Activated effector memory CD4-positive, alpha-beta T cell treated with anti-CD3 and anti-CD28 coated beads, Interleukin-2, amount 50 U/mL, for 16 hours (primary cell): ENCODE measurements around the gene MDN1.
A peak's percentile ranks its signal among the peaks of the same experiment; 100 is the strongest.
"Not testable (repeated sequence)": the region's sequence is repeated elsewhere in the genome, so short reads cannot be mapped to it uniquely, and the experiment has no call there.

Experiments used
- DNase-seq: peaks from one replicate; pipeline ENCODE4 v3.0.0-alpha.2; 2020

Gene MDN1, protein sequence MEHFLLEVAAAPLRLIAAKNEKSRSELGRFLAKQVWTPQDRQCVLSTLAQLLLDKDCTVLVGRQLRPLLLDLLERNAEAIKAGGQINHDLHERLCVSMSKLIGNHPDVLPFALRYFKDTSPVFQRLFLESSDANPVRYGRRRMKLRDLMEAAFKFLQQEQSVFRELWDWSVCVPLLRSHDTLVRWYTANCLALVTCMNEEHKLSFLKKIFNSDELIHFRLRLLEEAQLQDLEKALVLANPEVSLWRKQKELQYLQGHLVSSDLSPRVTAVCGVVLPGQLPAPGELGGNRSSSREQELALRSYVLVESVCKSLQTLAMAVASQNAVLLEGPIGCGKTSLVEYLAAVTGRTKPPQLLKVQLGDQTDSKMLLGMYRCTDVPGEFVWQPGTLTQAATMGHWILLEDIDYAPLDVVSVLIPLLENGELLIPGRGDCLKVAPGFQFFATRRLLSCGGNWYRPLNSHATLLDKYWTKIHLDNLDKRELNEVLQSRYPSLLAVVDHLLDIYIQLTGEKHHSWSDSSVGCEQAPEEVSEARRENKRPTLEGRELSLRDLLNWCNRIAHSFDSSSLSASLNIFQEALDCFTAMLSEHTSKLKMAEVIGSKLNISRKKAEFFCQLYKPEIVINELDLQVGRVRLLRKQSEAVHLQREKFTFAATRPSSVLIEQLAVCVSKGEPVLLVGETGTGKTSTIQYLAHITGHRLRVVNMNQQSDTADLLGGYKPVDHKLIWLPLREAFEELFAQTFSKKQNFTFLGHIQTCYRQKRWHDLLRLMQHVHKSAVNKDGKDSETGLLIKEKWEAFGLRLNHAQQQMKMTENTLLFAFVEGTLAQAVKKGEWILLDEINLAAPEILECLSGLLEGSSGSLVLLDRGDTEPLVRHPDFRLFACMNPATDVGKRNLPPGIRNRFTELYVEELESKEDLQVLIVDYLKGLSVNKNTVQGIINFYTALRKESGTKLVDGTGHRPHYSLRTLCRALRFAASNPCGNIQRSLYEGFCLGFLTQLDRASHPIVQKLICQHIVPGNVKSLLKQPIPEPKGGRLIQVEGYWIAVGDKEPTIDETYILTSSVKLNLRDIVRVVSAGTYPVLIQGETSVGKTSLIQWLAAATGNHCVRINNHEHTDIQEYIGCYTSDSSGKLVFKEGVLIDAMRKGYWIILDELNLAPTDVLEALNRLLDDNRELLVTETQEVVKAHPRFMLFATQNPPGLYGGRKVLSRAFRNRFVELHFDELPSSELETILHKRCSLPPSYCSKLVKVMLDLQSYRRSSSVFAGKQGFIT (N-terminal part only)

DNA sequence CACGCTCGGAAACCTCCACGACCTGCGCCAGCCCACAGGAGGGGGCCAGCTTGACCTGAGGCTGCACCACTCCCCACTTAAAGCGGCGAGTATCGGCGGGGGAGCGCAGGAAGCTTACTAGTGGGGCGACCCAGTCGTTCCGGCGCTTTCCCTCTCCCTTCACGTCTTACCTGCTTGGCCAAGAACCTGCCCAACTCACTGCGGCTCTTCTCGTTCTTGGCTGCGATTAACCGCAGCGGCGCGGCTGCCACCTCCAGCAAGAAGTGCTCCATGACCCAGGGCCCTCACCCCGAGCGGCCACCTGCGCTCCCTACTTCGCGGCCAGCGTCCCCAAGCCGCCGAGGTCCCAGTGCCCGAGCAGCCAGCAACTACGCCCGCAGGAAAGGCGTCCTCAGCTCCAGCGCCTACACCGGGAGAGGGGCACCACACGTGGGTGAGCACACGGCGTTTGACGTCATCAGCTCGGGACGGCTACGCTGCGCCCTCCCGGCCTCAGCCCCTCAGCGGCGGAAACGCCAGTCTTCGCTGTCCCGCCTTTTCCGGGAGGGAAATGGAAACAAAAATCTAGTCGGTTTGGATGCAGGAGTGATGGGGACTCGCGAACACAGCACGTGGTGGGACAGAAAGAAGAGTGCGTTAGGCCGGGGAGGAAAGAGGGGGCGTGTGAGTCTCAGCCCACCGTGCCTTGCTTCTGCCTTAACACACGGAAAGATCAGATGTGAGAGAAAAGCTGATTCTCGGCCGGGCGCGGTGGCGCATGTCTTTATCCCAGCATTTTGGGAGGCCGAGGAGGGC, at the start of gene MDN1:
MDN1 (minus strand) TSS at position 459 of the 795 bp plus-strand sequence; CDS start at position 272, 187 bp downstream.
- peak; percentile 96 for DNase-seq

DNA sequence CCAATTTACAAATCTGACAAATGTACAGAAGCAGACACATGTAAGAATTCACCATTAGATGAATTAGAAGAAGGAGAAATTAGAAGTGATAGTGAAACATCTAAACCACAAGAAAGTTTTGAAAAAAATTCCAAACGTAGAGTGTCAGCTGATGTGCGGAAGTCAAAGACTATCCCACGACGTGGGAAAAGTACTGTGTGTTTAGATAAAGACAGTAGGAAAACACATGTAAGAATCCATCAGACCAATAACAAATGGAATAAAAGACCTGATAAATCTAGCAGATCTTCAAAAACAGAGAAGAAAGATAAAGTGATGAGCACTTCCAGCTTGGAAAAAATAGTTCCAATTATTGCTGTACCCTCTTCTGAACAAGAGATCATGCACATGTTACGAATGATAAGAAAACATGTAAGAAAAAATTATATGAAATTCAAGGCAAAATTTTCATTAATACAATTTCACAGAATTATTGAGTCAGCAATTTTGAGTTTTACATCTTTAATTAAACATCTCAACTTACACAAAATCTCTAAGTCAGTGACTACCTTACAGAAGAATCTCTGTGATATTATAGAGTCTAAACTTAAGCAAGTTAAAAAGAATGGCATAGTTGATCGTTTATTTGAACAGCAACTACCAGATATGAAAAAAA, 46.6 kb upstream of the MDN1 start:
- DNase-seq: no peak

DNA sequence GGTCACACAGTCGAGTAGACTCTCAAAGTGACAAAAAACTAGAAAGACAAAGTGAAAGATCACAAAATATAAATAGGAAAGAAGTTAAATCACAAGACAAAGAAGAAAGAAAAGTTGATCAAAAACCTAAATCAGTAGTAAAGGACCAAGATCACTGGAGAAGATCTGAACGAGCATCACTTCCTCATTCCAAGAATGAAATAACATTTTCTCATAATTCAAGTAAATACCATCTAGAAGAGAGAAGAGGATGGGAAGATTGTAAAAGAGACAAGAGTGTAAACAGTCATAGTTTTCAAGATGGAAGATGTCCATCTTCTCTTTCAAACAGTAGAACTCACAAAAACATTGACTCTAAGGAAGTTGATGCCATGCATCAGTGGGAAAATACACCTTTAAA, 43.1 kb upstream of the MDN1 start:
- DNase-seq: no peak

DNA sequence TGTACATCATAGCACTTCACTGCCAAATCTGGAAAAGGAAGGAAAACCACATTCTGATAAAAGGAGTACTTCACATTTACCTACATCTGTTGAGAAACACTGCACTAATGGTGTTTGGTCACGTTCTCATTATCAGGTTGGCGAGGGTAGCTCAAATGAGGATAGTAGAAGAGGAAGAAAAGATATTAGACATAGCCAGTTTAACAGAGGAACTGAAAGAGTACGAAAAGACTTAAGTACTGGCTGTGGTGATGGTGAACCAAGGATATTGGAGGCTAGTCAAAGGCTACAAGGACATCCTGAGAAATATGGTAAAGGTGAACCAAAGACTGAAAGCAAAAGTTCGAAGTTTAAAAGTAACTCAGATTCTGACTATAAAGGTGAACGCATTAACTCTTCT, 42.7 kb upstream of the MDN1 start:
- DNase-seq: no peak

DNA sequence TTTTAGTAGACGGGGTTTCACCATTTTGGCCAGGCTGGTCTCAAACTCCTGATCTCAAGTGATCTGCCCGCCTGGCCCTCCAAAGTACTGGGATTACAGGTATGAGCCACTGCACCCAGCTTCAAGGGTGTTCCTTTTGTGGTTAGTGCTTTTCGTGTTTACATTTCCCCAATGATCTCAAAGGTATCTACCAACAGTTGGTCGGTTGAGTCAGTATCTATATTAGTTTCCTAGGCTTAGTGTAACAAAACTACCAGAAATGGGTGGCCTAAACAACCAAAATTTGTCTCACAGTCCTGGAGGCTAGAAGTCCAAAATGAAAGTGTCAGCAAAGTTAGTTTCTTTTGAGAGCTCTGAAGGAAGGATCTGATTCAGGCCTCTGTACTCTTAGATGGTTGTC, 40.1 kb upstream of the MDN1 start:
- no peak for DNase-seq

DNA sequence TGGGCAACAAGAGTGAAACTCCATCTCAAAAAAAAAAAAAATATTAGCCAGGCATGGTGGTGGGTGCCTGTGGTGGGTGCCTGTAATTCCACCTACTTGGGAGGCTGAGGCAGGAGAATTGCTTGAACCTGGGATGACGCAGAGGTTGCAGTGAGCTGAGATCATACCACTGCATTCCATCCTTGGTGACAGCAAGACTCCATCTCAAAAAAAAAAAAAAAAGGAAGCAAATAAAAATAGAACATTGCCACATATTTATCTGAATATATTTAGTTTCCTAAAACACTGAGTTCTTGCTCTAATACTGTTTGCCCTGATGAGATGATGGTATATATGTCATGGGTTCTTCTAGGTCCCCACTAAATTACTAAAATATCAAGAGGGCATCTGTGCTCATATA, 38.4 kb upstream of the MDN1 start:
- DNase-seq: no peak

DNA sequence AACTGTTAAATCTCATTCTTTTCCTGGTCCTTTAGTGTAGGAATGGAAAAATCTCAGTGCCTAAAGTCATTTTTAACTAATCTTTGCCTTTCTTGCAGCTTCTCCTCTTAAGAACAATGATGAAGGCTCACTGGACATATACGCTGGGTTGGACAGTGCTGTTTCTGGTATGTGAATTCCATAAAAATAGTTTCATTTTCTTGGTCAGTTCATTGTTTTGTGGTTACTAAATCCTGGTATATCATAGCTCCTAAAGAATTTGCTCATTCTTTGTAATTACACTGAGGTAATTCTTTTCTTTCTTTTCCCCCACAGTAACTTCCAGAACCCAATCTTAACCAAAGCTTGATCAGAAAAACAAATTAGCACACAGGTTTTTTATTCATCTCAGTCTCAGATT, 33.5 kb upstream of the MDN1 start:
- no peak for DNase-seq

DNA sequence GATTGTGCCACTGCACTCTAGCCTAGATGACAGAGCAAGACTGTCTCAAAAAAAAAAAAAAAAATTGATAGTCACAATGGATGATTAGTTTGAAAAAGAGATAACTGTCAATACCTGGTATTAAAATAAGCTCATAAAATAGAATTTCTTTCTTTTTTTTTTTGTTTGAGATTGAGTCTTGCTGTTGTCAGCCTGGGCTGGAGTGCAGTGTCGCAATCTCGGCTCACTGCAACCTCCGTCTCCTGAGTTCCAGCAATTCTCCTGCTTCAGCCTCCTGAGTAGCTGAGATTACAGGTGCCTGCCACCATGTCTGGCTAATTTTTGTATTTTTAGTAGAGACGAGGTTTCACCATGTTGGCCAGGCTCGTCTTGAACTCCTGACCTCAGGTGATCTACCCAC, 27.9 kb upstream of the MDN1 start:
- DNase-seq: not testable (repeated sequence)

DNA sequence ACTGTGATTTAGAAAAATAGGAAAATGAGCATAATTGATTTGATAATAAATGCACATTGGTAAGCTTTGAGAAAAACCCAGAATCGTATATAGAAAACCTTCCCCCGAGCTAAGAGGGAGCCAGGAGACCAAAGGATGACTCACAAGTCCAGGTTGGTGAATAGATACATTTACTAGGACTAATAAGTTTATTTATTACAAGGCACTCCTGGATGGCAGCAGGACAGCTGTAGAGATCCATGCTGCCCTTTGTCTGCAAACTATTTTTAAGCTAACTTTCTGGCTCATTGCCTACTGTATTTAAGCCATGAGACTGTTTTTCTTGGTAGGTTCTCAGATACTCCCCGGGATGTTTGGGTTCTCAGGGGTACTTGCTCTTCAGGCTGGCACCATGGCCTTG, 23.5 kb upstream of the MDN1 start:
- DNase-seq: no peak

DNA sequence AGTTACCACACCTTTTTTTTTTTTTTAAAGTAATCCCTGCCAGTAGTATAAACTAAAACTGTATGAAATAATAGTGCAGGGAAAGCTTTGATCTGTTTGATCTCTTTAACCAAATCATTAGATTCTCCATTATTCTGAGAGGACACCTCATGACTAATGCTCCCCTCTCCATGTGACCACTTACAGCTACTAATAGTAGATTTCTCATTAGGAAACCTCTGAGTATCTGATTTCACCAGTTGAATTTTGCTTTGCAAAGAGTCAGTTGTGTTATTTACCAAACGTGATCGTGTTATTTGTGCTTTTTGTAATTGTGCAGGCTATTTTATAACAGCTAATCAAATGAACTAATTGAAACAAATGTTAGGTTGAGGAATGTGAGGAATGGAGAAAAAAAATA, 22.6 kb upstream of the MDN1 start:
- DNase-seq: no peak

DNA sequence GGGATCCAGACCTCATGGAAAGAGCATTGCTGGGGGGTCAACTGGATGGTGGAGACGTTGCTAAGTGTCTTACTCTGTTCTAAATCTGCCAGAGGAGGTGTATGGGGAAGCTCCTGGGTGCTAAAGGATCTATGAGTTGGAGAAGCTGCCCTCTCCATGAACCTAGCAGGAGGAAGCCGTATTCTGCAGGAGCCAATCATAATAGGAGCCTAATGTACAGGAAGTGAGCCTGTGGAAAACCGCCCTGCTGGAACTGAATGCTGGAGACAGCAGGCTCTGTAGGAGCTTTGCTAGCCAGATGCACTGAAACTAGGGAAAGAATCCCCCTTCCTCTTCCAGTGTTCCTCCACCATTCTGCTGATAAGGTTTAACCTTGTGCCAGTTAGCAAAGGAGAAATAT, 20.9 kb upstream of the MDN1 start:
- peak; percentile 33 for DNase-seq

DNA sequence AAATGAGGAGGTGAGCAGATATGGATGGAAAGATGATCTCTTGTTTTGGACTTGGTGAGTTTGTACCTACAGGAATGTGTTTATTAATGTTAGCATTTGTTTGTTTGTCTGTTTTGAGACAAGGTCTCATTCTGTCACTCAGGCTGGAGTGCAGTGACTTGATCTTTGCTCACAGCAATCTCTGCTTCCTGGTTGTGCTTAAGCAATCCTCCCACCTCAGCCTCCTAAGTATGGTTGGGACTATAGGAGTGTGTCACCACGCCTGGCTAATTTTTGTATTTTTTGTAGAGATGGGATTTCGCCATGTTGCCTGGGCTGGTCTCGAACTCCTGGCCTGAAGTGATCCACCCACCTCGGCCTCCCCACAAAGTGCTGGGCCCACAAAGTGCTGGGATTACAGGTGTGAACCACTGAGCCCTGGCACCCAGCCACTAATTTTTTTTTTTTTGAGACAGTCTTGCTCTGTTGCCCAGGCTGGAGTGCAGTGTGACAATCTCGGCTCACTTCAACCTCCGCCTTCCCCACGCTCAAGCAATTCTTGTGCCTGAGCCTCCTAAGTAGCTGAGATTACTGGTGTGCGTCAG, 17.1 kb upstream of the MDN1 start:
- peak; percentile 42 for DNase-seq

DNA sequence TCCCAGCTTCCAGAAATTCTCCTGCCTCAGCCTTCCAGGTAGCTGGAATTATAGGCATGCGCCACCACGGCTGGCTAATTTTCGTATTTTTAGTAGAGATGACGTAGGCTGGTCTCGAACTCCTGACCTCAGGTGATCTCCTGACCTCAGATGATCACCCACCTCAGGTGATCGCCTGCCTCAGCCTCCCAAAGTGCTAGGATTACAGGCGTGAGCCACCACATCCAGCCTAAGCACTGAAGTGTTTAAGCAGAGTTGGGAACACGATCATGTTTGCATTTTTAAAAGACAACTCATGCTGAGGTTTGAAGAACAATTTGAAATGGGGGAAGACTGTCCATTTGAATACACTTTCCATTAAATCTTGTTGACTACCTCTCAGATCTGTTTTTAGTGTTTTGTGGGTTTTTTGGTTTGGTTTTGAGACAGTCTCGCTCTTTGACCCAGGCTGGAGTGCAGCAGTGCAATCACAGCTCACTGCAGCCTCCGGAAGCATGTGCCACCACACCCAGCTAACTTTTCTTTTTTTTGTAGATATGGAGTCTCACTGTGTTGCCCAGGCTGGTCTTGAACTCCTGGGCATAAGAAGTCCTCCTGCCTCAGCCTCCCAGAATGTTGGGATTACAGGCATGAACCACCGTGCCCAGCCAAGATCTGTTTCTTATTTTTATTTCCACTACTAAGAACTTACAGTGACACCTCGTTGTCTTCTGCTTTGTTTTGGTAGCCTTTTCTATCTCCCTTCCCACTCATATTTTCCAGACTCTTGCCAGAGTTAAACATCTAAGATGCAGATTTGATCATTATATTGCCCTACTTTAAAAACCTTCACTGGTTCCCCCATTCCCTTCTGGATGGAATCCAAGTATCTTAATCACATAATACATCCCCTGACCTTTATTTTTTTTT, 15.5 kb upstream of the MDN1 start:
- peak; percentile 73 for DNase-seq

DNA sequence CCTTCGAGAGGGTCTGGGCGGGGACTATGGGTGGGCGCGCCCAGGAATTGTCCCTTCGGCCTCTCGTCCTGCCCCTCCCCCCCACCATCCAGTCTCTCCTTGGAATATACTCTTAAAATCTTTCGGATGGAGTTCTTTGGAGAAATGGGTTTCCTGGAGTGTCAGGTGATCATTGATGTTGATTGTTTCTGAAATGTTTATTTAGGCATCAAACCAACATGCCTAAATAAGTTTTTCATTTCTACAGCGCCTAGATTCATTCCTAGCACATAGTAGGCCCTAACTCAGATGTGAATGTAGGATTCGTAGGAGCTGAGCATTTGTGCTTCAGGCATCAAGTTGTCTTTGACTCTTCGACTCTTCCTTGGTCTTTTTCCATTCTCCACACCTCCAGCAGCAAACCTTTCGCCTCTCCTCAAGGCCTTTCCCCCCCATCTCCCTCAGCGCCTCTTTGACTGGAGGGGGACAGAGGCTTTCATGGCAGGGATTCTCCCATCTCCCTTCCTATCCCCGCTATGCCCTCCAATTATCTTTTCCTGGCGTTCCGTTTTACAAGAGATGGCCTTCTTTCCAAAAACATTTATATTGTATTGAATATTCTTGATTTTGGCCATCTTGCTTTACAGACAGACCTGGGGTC, 10.7 kb upstream of the MDN1 start:
- DNase-seq: peak; percentile 60

DNA sequence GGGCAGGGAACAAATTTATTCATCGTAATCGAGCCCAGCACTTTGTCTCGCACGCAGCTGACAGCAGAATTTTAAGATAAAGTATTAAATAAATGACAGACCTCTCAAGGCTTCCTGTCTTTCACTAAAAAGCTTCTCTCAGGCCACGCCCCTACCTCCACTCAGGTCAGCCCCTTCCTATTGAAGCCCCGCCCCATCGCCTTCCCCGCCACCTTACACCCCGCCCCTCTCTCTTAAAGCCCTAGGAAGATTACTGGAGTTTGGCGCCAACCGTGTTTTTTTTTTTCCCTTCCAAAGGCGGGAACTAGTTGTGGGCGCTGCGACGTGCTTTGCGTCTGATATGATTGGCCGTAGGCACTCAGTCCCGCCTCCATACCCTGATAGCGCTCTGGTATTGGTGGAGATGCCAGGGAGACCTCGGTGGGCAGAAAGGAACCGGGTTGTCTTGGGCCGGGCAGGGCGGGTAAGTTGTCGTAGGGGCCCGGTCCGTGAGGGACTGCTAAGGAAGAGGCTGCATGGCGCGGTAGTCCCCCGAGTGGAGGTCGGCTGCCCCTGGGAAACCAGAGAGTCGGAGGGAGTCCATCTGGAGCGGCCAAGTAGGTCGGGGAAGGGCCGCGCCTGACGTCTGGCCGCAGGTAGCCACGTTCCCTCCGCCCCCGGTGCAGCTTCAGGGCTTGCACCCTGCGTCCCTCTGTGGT, 10.0 kb upstream of the MDN1 start, which contains the start of gene CASP8AP2:
CASP8AP2 (plus strand) TSS at position 409 of the 698 bp plus-strand sequence.
- peak; percentile 95 for DNase-seq

DNA sequence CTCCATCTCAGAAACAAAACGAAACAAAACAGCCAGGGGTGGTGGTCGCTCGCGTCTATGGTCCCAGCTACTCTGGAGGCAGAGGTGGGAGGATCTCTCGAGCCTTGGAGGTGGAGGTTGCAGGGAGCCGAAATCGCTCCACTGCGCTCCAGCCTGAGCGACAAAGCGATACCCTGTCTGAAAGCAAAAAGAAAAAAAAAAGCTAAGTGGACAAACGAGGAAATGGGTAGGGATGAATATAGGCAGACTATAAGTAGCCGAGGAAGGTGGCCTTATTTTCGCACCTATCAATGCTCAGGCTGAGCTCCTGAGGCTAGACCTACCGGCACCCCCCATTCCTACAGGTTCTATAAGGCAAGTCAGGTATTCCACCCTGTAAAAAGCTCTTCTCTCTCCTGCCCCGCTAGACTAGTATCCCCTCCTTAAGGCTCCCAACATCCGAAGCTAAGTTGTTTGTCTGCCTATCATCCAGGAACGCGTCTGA, 9.4 kb upstream of the MDN1 start:
- peak; percentile 70 for DNase-seq

DNA sequence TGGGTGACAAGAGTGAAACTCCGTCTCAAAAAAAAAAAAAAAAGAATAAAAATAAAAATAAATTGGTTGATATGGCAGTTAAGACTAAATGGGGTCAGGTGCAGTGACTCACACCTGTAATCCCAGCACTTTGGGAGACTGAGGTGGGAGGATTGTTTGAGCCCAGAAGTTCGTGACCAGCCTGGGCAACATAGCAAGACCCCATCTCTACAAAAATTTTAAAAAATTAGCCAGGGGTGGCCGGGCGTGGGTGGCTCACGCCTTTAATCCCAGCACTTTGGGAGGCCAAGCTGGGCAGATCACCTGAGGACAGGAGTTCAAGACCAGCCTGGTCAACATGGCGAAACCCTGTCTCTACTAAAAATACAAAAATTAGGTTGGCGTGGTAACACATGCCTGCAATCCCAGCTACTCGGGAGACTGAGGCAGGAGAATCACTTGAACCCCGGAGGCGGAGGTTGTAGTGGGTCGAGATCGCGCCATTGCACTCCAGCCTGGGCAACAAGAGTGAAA, 8.9 kb upstream of the MDN1 start:
- not testable (repeated sequence) for DNase-seq

DNA sequence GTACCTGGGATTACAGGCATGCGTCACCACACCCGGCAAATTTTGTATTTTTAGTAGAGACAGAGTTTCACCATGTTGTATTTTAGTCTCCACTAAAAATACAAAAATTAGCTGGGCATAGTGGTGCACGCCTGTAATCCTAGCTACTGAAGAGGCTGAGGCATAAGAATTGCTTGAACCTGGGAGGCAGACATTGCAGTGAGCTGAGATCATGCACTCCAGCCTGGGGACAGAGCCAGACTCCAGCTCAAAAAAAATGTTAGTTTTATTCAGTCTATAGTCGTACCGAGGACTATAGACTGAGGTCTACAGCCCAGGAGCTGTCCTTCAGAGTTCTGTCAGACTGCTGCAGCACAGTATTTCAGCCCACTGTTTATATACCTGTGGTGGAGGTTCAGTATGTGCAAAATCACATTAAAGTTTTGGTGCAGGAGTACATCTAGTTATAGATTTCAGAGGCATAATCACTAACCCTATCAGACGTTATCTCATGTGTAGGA, 6.5 kb upstream of the MDN1 start:
- DNase-seq: no peak
